ACC112 (cell line): ENCODE data around the gene LEMD2.

Source experiments
- H2AFZ ChIP-seq: fragments of 200-600 bp; sonication (generic); one replicate; pipeline ENCODE4 v1.6.0; 2017; ENCODE audit warnings: antibody characterized with exemption, low read length; ENCODE audit not compliant: unreplicated experiment
- H3K27ac ChIP-seq: fragments of 200-600 bp; sonication (generic); 2 replicates; pipeline ENCODE4 v1.5.1; 2014; ENCODE audit warnings: low read depth, mild to moderate bottlenecking, antibody characterized with exemption, low read length, moderate library complexity
- H3K27me3 ChIP-seq: fragments of 200-600 bp; sonication (generic); 2 replicates; pipeline ENCODE4 v1.6.1; 2014; ENCODE audit warnings: mild to moderate bottlenecking, antibody characterized with exemption, low read length, moderate library complexity, mixed read lengths; ENCODE audit not compliant: insufficient read depth
- H3K36me3 ChIP-seq: fragments of 200-600 bp; sonication (generic); 2 replicates; pipeline ENCODE4 v1.6.1; 2016; ENCODE audit warnings: mild to moderate bottlenecking, antibody characterized with exemption, low read length, moderate library complexity, mixed read lengths; ENCODE audit not compliant: insufficient read depth
- H3K4me1 ChIP-seq: fragments of 200-600 bp; sonication (generic); one replicate; pipeline ENCODE4 v1.6.1; 2016; ENCODE audit warnings: low read length, mixed read lengths; ENCODE audit not compliant: insufficient read depth, unreplicated experiment, control insufficient read depth
- H3K4me3 ChIP-seq: fragments of 200-600 bp; sonication (generic); 2 replicates; pipeline ENCODE4 v1.5.1; 2014; ENCODE audit warnings: mild to moderate bottlenecking, low read depth, low read length
- H3K79me2 ChIP-seq: fragments of 200-600 bp; sonication (generic); one replicate; pipeline ENCODE4 v1.6.0; 2016; ENCODE audit warnings: low read length; ENCODE audit not compliant: control insufficient read depth, unreplicated experiment, insufficient read depth

Gene LEMD2

GRCh38 chr6:33754222-33754621 is 34.7 kb downstream of the LEMD2 start:
- Histone ChIP-seq H2AFZ (no peak overlapping the region), H3K27ac (no peak overlapping the region), H3K4me1 (peaks cover 11% of the 10 kb centered on the region), H3K4me3 (no peak overlapping the region), H3K79me2 (no peaks in the 10 kb centered on the region), H3K36me3 (no peaks in the 10 kb centered on the region), H3K27me3 (no peaks in the 10 kb centered on the region)

- Histone ChIP-seq H3K79me2 (no peaks in the 10 kb centered on the region), H3K36me3 (no peaks in the 10 kb centered on the region), H3K27ac (no peak overlapping the region), H2AFZ (no peak overlapping the region), H3K4me1 (peaks cover 11% of the 10 kb centered on the region), H3K27me3 (no peaks in the 10 kb centered on the region), H3K4me3 (no peak overlapping the region)
Observed at GRCh38 chr6:33752646-33753015, 36.3 kb downstream of the LEMD2 start.

- H2AFZ ChIP-seq = no peak overlapping the region
- H3K36me3 ChIP-seq = no peaks in the 10 kb centered on the region
- H3K79me2 ChIP-seq = no peaks in the 10 kb centered on the region
- no peak overlapping the region for H3K27ac ChIP-seq
- H3K27me3 ChIP-seq = no peaks in the 10 kb centered on the region
- no peak overlapping the region for H3K4me3 ChIP-seq
- peaks cover 13% of the 10 kb centered on the region for H3K4me1 ChIP-seq
Observed at GRCh38 chr6:33751771-33752645, 36.9 kb downstream of the LEMD2 start.

- Histone ChIP-seq H2AFZ (no peak overlapping the region), H3K79me2 (no peaks in the 10 kb centered on the region), H3K4me1 (peaks cover 29% of the 10 kb centered on the region), H3K27me3 (no peaks in the 10 kb centered on the region), H3K27ac (0 out of 2 replicates have a peak overlapping the region, but pooled peaks have one; percentile 1), H3K4me3 (no peak overlapping the region), H3K36me3 (no peaks in the 10 kb centered on the region)
Observed at GRCh38 chr6:33750244-33750991, 38.5 kb downstream of the LEMD2 start.

GRCh38 chr6:33749401-33749800 is 39.5 kb downstream of the LEMD2 start:
- Histone ChIP-seq H3K4me3 (no peak overlapping the region), H3K27ac (no peak overlapping the region), H3K79me2 (no peaks in the 10 kb centered on the region), H2AFZ (no peak overlapping the region), H3K36me3 (no peaks in the 10 kb centered on the region), H3K27me3 (no peaks in the 10 kb centered on the region), H3K4me1 (peaks cover 29% of the 10 kb centered on the region)

GRCh38 chr6:33748841-33749240 is 40.1 kb downstream of the LEMD2 start:
- Histone ChIP-seq H3K79me2 (no peaks in the 10 kb centered on the region), H3K4me1 (peaks cover 29% of the 10 kb centered on the region), H3K27ac (no peak overlapping the region), H3K4me3 (no peak overlapping the region), H3K36me3 (no peaks in the 10 kb centered on the region), H2AFZ (no peak overlapping the region), H3K27me3 (no peaks in the 10 kb centered on the region)

GRCh38 chr6:33747823-33748222 is 41.1 kb downstream of the LEMD2 start:
- H3K79me2 ChIP-seq = no peaks in the 10 kb centered on the region
- peaks cover 29% of the 10 kb centered on the region for H3K4me1 ChIP-seq
- H2AFZ ChIP-seq = no peak overlapping the region
- H3K27ac ChIP-seq = no peak overlapping the region
- H3K4me3 ChIP-seq = no peak overlapping the region
- no peaks in the 10 kb centered on the region for H3K36me3 ChIP-seq
- H3K27me3 ChIP-seq = 0 out of 2 replicates have a peak, but pooled peaks cover 6% of the 10 kb centered on the region

- no peaks in the 10 kb centered on the region for H3K79me2 ChIP-seq
- H2AFZ ChIP-seq = no peak within 1 kb of the TSS
- peaks cover 13% of the 10 kb centered on the region; the same call in 1 of the 2 replicates for H3K27me3 ChIP-seq
- H3K4me3 ChIP-seq = no peak within 1 kb of the TSS; the same call in 1 of the 2 replicates
- peaks cover 29% of the 10 kb centered on the region for H3K4me1 ChIP-seq
- 0 out of 2 replicates have a peak within 1 kb of the TSS, but pooled peaks have one; percentile 9 for H3K27ac ChIP-seq
- H3K36me3 ChIP-seq = no peaks in the 10 kb centered on the region
Observed at GRCh38 chr6:33746651-33747100, 42.3 kb downstream of the LEMD2 start, which contains the start of gene IP6K3. Gene IP6K3, minus strand, starts transcription at chr6:33746905. Its CDS starts 11,429 bp downstream, at chr6:33735476.

- Histone ChIP-seq H3K36me3 (no peaks in the 10 kb centered on the region), H3K4me1 (peaks cover 23% of the 10 kb centered on the region), H3K27ac (0 out of 2 replicates have a peak overlapping the region, but pooled peaks have one; percentile 9), H2AFZ (no peak overlapping the region), H3K4me3 (no peak overlapping the region; the same call in 1 of the 2 replicates), H3K79me2 (no peaks in the 10 kb centered on the region), H3K27me3 (peaks cover 13% of the 10 kb centered on the region; the same call in 1 of the 2 replicates)
Observed at GRCh38 chr6:33746036-33746600, 42.8 kb downstream of the LEMD2 start.

- H3K27me3 ChIP-seq = peaks cover 13% of the 10 kb centered on the region; the same call in 1 of the 2 replicates
- H2AFZ ChIP-seq = no peak overlapping the region
- H3K4me1 ChIP-seq = peaks cover 18% of the 10 kb centered on the region
- H3K36me3 ChIP-seq = no peaks in the 10 kb centered on the region
- H3K4me3 ChIP-seq = no peak overlapping the region
- no peak overlapping the region for H3K27ac ChIP-seq
- H3K79me2 ChIP-seq = no peaks in the 10 kb centered on the region
Observed at GRCh38 chr6:33745548-33745947, 43.4 kb downstream of the LEMD2 start.
